LNCAP (cell line): ENCODE data around the gene VSTM5.

Source experiments
- TF ChIP-seq, protein P1 (sequence below): fragments of 450-650 bp; IDR thresholded peaks from 2 replicates; pipeline ENCODE4 v1.5.1; 2017; ENCODE audit warnings: mild to moderate bottlenecking

Gene VSTM5

DNA sequence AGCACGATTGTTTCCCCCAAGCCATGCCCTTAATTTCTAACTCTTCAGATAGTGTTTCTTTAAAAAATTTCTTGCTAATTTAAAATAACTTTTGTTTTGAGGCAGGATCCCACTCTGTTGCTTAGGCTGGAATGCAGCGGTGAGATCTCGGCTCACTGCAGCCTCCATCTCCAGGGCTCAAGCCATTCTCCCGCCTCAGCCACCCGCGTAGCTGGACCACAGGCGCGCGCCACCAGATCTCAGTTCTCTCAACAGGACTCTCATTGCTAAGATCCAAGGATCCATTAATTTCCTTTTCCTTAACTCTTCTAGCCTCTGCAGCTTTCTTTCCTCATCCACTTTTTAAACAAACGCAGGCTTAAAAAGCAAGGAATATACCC, 66.7 kb downstream of the VSTM5 start:
- TF ChIP-seq, protein P1, sequence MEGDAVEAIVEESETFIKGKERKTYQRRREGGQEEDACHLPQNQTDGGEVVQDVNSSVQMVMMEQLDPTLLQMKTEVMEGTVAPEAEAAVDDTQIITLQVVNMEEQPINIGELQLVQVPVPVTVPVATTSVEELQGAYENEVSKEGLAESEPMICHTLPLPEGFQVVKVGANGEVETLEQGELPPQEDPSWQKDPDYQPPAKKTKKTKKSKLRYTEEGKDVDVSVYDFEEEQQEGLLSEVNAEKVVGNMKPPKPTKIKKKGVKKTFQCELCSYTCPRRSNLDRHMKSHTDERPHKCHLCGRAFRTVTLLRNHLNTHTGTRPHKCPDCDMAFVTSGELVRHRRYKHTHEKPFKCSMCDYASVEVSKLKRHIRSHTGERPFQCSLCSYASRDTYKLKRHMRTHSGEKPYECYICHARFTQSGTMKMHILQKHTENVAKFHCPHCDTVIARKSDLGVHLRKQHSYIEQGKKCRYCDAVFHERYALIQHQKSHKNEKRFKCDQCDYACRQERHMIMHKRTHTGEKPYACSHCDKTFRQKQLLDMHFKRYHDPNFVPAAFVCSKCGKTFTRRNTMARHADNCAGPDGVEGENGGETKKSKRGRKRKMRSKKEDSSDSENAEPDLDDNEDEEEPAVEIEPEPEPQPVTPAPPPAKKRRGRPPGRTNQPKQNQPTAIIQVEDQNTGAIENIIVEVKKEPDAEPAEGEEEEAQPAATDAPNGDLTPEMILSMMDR, result no peak

DNA sequence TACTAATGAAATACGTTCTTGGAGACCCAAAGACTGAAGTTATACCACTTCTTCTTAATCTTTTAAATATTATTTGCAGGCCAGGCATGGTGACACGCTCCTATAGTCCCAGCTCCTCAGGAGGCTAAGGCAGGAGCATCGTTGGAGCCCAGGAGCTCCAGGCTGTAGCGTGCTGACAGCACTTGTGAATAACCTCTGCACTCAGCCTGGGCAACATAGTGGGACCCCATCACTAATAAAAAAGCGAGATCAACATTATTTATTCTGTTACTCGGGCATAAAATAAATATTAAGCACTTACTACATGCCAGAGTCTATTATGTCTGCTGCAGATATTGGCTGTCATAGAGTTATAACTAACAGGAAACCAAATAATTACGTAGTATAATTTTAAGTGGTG, 67.1 kb downstream of the VSTM5 start:
- TF ChIP-seq, protein P1, result no peak

GRCh38 chr11:93775289-93775688, 75.1 kb downstream of the VSTM5 start:
- TF ChIP-seq, protein P1, result 0 out of 2 replicates have a peak, but pooled peaks have one; percentile 10

- TF ChIP-seq, protein P1, result no peak
Measured at GRCh38 chr11:93773601-93774200, 76.7 kb downstream of the VSTM5 start.

DNA sequence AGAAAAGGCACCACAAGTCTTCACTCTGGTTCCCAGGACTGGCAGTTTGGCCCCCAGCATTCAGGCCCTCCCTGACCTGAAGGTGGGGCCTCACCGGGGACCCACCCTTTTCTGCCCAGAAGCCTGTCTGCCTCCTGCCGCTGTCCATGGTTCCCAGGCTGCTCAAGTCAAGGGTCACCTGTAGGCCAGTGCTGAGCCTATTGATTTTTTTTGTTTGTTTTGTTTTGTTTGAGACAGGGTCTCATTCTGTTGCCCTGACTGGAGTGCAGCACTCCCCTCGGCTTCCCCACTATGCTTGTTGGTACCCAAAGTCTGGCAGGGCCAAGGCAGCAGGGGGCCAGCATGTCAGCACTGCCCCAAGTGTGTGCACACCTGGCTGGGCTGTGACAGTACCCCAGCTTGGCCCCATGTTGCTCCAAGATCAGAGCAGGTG, 77.4 kb downstream of the VSTM5 start:
- TF ChIP-seq, protein P1, result no peak

DNA sequence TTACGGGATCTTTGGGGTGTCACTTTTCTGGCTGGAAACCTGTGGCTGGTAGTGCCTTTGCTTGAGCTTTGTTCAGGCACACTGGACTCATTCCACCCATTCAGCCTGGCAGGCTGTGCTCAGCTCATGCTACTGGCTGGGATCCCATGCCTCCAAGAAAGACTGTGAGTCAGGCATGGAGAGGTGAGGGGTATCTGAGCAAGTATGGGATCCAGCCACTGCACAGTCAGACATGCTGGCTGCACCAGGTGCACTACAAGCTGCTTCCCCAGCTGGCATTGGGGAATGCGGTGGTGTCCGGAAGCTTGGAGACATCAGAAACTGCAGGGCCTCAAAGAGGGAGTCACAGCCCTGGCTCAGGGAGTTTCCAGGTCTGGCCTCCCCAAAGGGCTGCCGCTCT, 78.3 kb downstream of the VSTM5 start:
- TF ChIP-seq, protein P1, result no peak

DNA sequence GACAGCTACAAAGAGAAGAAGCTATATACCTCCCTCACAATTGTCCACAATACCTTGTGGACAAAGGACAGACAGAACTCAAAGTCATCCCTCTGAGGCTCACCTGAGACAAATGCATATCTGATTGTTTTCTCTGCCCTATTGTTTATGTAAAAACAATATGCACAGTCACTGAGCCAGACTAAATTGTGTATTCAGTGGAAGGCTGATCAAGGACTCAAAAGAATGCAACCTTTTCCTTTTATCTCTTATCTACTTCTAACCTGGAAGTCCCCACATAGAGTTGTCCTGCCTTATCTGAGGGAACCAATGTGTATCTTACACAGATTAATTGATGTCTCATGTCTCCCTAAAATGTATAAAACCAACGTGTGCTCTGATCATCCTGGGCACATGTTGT, 80.3 kb downstream of the VSTM5 start:
- TF ChIP-seq, protein P1, result no peak
